Hepatocyte (in vitro differentiated cells): Measurements from ENCODE around the gene FMO3.

Experiments used
- CTCF ChIP-seq: fragments of 200-600 bp; sonication (generic); IDR thresholded peaks from 2 replicates; pipeline ENCODE4 v1.5.1; 2016; ENCODE audit warnings: antibody characterized with exemption, mild to moderate bottlenecking; ENCODE audit not compliant: poor library complexity
- EZH2 ChIP-seq: fragments of 200-600 bp; sonication (generic); IDR thresholded peaks from 2 replicates; pipeline ENCODE4 v1.6.1; 2016; ENCODE audit warnings: antibody characterized with exemption, mild to moderate bottlenecking, borderline replicate concordance
- EZH2phosphoT487 ChIP-seq: fragments of 200-600 bp; sonication (generic); IDR thresholded peaks from one replicate; pipeline ENCODE4 v1.6.1; 2018; ENCODE audit warnings: antibody characterized with exemption, mild to moderate bottlenecking, low read depth, moderate library complexity; ENCODE audit not compliant: unreplicated experiment, severe bottlenecking

- TF ChIP-seq CTCF (no peak), EZH2 (no peak), EZH2phosphoT487 (no peak)
These were observed 22.7 kb downstream of the FMO3 start for GRCh38 chr1:171113382-171113781.
